ENCODE data around the gene SH3RF2. TPM values are rescaled to one million over a fixed set of nuclear protein-coding genes. Genes with fewer than 3 reads are reported as not detected.

SH3RF2 gene
- total and polyA plus RNA-seq, 7 experiments from 2014 or later = 0.22 to 0.61 TPM; not detected in 5

GRCh38 chr5:146068977-146069779 lies 132.8 kb downstream of the SH3RF2 start:
- intact Hi-C loops (cut with micrococcal nuclease) = no loop called here
- ATAC-seq (no peak), DNase-seq (no peak)
- Mint-ChIP-seq H3K27ac (no peak overlapping the region), H3K36me3 (no peaks in the 10 kb centered on the region), H3K4me3 (no peak overlapping the region), H3K4me1 (peaks cover 0 to 4% (median 0%) of the 10 kb centered on the region in 7 donors), H3K9me3 (no peaks in the 10 kb centered on the region), H3K27me3 (peaks cover 0 to 9% (median 7%) of the 10 kb centered on the region in 5 donors)
- H3K4me1 ChIP-seq (ENCODE audit: control insufficient read depth in 2 of 2, insufficient read depth in 2 of 2, low read length in 2 of 2) = no peaks in the 10 kb centered on the region
- no peak overlapping the region for H3K27ac ChIP-seq (ENCODE audit: low read depth, low read length)
- CTCF ChIA-PET = no interaction called here
- no peaks in the 10 kb centered on the region for H3K36me3 ChIP-seq (ENCODE audit: control insufficient read depth in 2 of 3, insufficient read depth in 3 of 3, low read length in 3 of 3)
- H3K27me3 ChIP-seq (ENCODE audit: control insufficient read depth in 2 of 2, insufficient read depth in 2 of 2, low read length in 2 of 2) = no peaks in the 10 kb centered on the region
- H3K9me3 ChIP-seq (ENCODE audit: control insufficient read depth in 2 of 3, low read length in 3 of 3) = no peaks in the 10 kb centered on the region
- H3K4me3 ChIP-seq (ENCODE audit: low read length) = no peak overlapping the region
- POLR2A ChIA-PET = no interaction called here

GRCh38 chr5:146069780-146070099 lies 133.4 kb downstream of the SH3RF2 start:
- Histone ChIP-seq H3K4me3 (ENCODE audit: low read length) (no peak overlapping the region), H3K27ac (ENCODE audit: low read depth, low read length) (no peak overlapping the region), H3K27me3 (ENCODE audit: control insufficient read depth in 2 of 2, insufficient read depth in 2 of 2, low read length in 2 of 2) (no peaks in the 10 kb centered on the region), H3K36me3 (ENCODE audit: control insufficient read depth in 2 of 3, insufficient read depth in 3 of 3, low read length in 3 of 3) (no peaks in the 10 kb centered on the region), H3K9me3 (ENCODE audit: control insufficient read depth in 2 of 3, low read length in 3 of 3) (no peaks in the 10 kb centered on the region), H3K4me1 (ENCODE audit: control insufficient read depth in 2 of 2, insufficient read depth in 2 of 2, low read length in 2 of 2) (no peaks in the 10 kb centered on the region)
- ChIA-PET POLR2A (no interaction called here), CTCF (no interaction called here)
- no peaks in the 10 kb centered on the region for H3K9me3 Mint-ChIP-seq
- ATAC-seq (no peak), DNase-seq (no peak)
- H3K4me3 Mint-ChIP-seq = no peak overlapping the region
- no peak overlapping the region for H3K27ac Mint-ChIP-seq
- H3K27me3 Mint-ChIP-seq = peaks cover 2 to 11% (median 9%) of the 10 kb centered on the region in 5 donors
- intact Hi-C loops (cut with micrococcal nuclease) = no loop called here
- H3K36me3 Mint-ChIP-seq = no peaks in the 10 kb centered on the region
- H3K4me1 Mint-ChIP-seq = no peaks in the 10 kb centered on the region

GRCh38 chr5:146070746-146071145 lies 134.4 kb downstream of the SH3RF2 start:
- DNase-seq = no peak
- intact Hi-C loops (cut with micrococcal nuclease) = no loop called here
- no peak overlapping the region for H3K27ac Mint-ChIP-seq
- no peaks in the 10 kb centered on the region for H3K36me3 Mint-ChIP-seq
- no peaks in the 10 kb centered on the region for H3K27me3 ChIP-seq (ENCODE audit: control insufficient read depth in 2 of 2, insufficient read depth in 2 of 2, low read length in 2 of 2)
- POLR2A ChIA-PET = no interaction called here
- no peaks in the 10 kb centered on the region for H3K9me3 ChIP-seq (ENCODE audit: control insufficient read depth in 2 of 3, low read length in 3 of 3)
- H3K27ac ChIP-seq (ENCODE audit: low read depth, low read length) = no peak overlapping the region
- no peak overlapping the region for H3K4me3 ChIP-seq (ENCODE audit: low read length)
- peaks cover 5 to 16% (median 8%) of the 10 kb centered on the region in 5 donors for H3K27me3 Mint-ChIP-seq
- H3K36me3 ChIP-seq (ENCODE audit: control insufficient read depth in 2 of 3, insufficient read depth in 3 of 3, low read length in 3 of 3) = no peaks in the 10 kb centered on the region
- H3K4me1 ChIP-seq (ENCODE audit: control insufficient read depth in 2 of 2, insufficient read depth in 2 of 2, low read length in 2 of 2) = no peaks in the 10 kb centered on the region
- CTCF ChIA-PET = no interaction called here
- no peak for ATAC-seq
- H3K4me3 Mint-ChIP-seq = no peak overlapping the region
- no peaks in the 10 kb centered on the region for H3K9me3 Mint-ChIP-seq
- no peaks in the 10 kb centered on the region for H3K4me1 Mint-ChIP-seq

- no peak for ATAC-seq
- Mint-ChIP-seq H3K27ac (no peak overlapping the region), H3K27me3 (peaks cover 5 to 18% (median 10%) of the 10 kb centered on the region in 5 donors), H3K36me3 (no peaks in the 10 kb centered on the region), H3K4me3 (no peak overlapping the region), H3K4me1 (no peaks in the 10 kb centered on the region), H3K9me3 (no peaks in the 10 kb centered on the region)
- no peaks in the 10 kb centered on the region for H3K4me1 ChIP-seq (ENCODE audit: control insufficient read depth in 2 of 2, insufficient read depth in 2 of 2, low read length in 2 of 2)
- no peak overlapping the region for H3K27ac ChIP-seq (ENCODE audit: low read depth, low read length)
- ChIA-PET POLR2A (no interaction called here), CTCF (no interaction called here)
- no peaks in the 10 kb centered on the region for H3K9me3 ChIP-seq (ENCODE audit: control insufficient read depth in 2 of 3, low read length in 3 of 3)
- no peaks in the 10 kb centered on the region for H3K27me3 ChIP-seq (ENCODE audit: control insufficient read depth in 2 of 2, insufficient read depth in 2 of 2, low read length in 2 of 2)
- no peaks in the 10 kb centered on the region for H3K36me3 ChIP-seq (ENCODE audit: control insufficient read depth in 2 of 3, insufficient read depth in 3 of 3, low read length in 3 of 3)
- no peak overlapping the region for H3K4me3 ChIP-seq (ENCODE audit: low read length)
- DNase-seq = no peak
- intact Hi-C loops (cut with micrococcal nuclease) = no loop called here
These were observed 134.8 kb downstream of the SH3RF2 start for GRCh38 chr5:146071171-146071570.

GRCh38 chr5:146072595-146072994 lies 136.2 kb downstream of the SH3RF2 start:
- POLR2A ChIA-PET = no interaction called here
- CTCF ChIA-PET = no interaction called here
- Mint-ChIP-seq H3K27me3 (peaks cover 5 to 20% (median 13%) of the 10 kb centered on the region in 5 donors), H3K9me3 (no peaks in the 10 kb centered on the region), H3K4me3 (no peak overlapping the region), H3K4me1 (no peaks in the 10 kb centered on the region), H3K36me3 (no peaks in the 10 kb centered on the region), H3K27ac (no peak overlapping the region)
- no peaks in the 10 kb centered on the region for H3K4me1 ChIP-seq (ENCODE audit: control insufficient read depth in 2 of 2, insufficient read depth in 2 of 2, low read length in 2 of 2)
- H3K4me3 ChIP-seq (ENCODE audit: low read length) = no peak overlapping the region
- no peaks in the 10 kb centered on the region for H3K9me3 ChIP-seq (ENCODE audit: control insufficient read depth in 2 of 3, low read length in 3 of 3)
- DNase-seq (no peak), ATAC-seq (no peak)
- H3K27ac ChIP-seq (ENCODE audit: low read depth, low read length) = no peak overlapping the region
- intact Hi-C loops (cut with micrococcal nuclease) = no loop called here
- H3K36me3 ChIP-seq (ENCODE audit: control insufficient read depth in 2 of 3, insufficient read depth in 3 of 3, low read length in 3 of 3) = no peaks in the 10 kb centered on the region
- no peaks in the 10 kb centered on the region for H3K27me3 ChIP-seq (ENCODE audit: control insufficient read depth in 2 of 2, insufficient read depth in 2 of 2, low read length in 2 of 2)

GRCh38 chr5:146073239-146073900 lies 137.0 kb downstream of the SH3RF2 start:
- H3K27me3 Mint-ChIP-seq = peaks cover 6 to 28% (median 13%) of the 10 kb centered on the region in 5 donors
- ChIA-PET CTCF (no interaction called here), POLR2A (no interaction called here)
- H3K4me3 Mint-ChIP-seq = no peak overlapping the region
- H3K4me1 ChIP-seq (ENCODE audit: control insufficient read depth in 2 of 2, insufficient read depth in 2 of 2, low read length in 2 of 2) = no peaks in the 10 kb centered on the region
- no peaks in the 10 kb centered on the region for H3K36me3 Mint-ChIP-seq
- H3K36me3 ChIP-seq (ENCODE audit: control insufficient read depth in 2 of 3, insufficient read depth in 3 of 3, low read length in 3 of 3) = no peaks in the 10 kb centered on the region
- H3K27me3 ChIP-seq (ENCODE audit: control insufficient read depth in 2 of 2, insufficient read depth in 2 of 2, low read length in 2 of 2) = no peaks in the 10 kb centered on the region
- H3K27ac ChIP-seq (ENCODE audit: low read depth, low read length) = no peak overlapping the region
- H3K9me3 ChIP-seq (ENCODE audit: control insufficient read depth in 2 of 3, low read length in 3 of 3) = no peaks in the 10 kb centered on the region
- H3K27ac Mint-ChIP-seq = no peak overlapping the region
- ATAC-seq (no peak), DNase-seq (no peak)
- H3K9me3 Mint-ChIP-seq = peaks cover 0 to 1% (median 0%) of the 10 kb centered on the region in 11 donors
- H3K4me1 Mint-ChIP-seq = peaks cover 0 to 2% (median 0%) of the 10 kb centered on the region in 7 donors
- intact Hi-C loops (cut with micrococcal nuclease) = no loop called here
- H3K4me3 ChIP-seq (ENCODE audit: low read length) = no peak overlapping the region

- no peak for DNase-seq
- no peaks in the 10 kb centered on the region for H3K36me3 ChIP-seq (ENCODE audit: control insufficient read depth in 2 of 3, insufficient read depth in 3 of 3, low read length in 3 of 3)
These were observed 139.7 kb downstream of the SH3RF2 start for GRCh38 chr5:146076028-146076427.

More at GRCh38 chr5:146076028-146076427, 139.7 kb downstream of the SH3RF2 start:
- Histone ChIP-seq H3K9me3 (ENCODE audit: control insufficient read depth in 2 of 3, low read length in 3 of 3) (no peaks in the 10 kb centered on the region), H3K27ac (ENCODE audit: low read depth, low read length) (no peak overlapping the region), H3K27me3 (ENCODE audit: control insufficient read depth in 2 of 2, insufficient read depth in 2 of 2, low read length in 2 of 2) (no peaks in the 10 kb centered on the region), H3K4me1 (ENCODE audit: control insufficient read depth in 2 of 2, insufficient read depth in 2 of 2, low read length in 2 of 2) (peaks cover 0 to 4% of the 10 kb centered on the region in 2 donors), H3K4me3 (ENCODE audit: low read length) (no peak overlapping the region)
- no peak overlapping the region for H3K27ac Mint-ChIP-seq
- H3K4me3 Mint-ChIP-seq = no peak overlapping the region
- H3K9me3 Mint-ChIP-seq = peaks cover 0 to 2% (median 0%) of the 10 kb centered on the region in 11 donors
- no peaks in the 10 kb centered on the region for H3K36me3 Mint-ChIP-seq
- peaks cover 0 to 11% (median 9%) of the 10 kb centered on the region in 7 donors for H3K4me1 Mint-ChIP-seq
- ChIA-PET POLR2A (no interaction called here), CTCF (no interaction called here)
- peaks cover 14 to 38% (median 19%) of the 10 kb centered on the region in 5 donors for H3K27me3 Mint-ChIP-seq
- ATAC-seq = no peak
- intact Hi-C loops (cut with micrococcal nuclease) = no loop called here

Data from naive thymus-derived CD4-positive, alpha-beta T cell (primary cell).